HUDEP-2 (cell line): Measurements from ENCODE around the gene ZBTB1.
A peak's percentile ranks its signal among the peaks of the same experiment; 100 is the strongest.
"Not testable (repeated sequence)": the region's sequence is repeated elsewhere in the genome, so short reads cannot be mapped to it uniquely, and the experiment has no call there.

ENCODE experiments used
- DNase-seq, 76 experiments: peaks; one replicate each; lab custom pipeline; 2025; ENCODE audit not compliant: unreplicated experiment in 76 of 76; lab: John Stamatoyannopoulos, UW

The ZBTB1 gene

GRCh38 chr14:64496764-64497163, 7.8 kb upstream of the ZBTB1 start:
- no peak for DNase-seq

GRCh38 chr14:64500088-64500487, 4.5 kb upstream of the ZBTB1 start:
- DNase-seq = no peak

- no peak for DNase-seq
These were observed 3.0 kb upstream of the ZBTB1 start for GRCh38 chr14:64501411-64502171.

GRCh38 chr14:64502456-64502855, 2.1 kb upstream of the ZBTB1 start:
- DNase-seq = no peak

- peak in 22 of 76 experiments; percentile 1 to 56 (median 33) for DNase-seq
These were observed 1.6 kb upstream of the ZBTB1 start for GRCh38 chr14:64502887-64503433.

GRCh38 chr14:64503434-64504309, 898 bp upstream of the ZBTB1 start, which contains the start of gene ZBTB25:
Gene ZBTB25 (minus strand): TSS chr14:64503838. CDS start chr14:64490533, 13,305 bp downstream.
- DNase-seq = peak in 75 of 76 experiments; percentile 22 to 88 (median 76)

- peak in 72 of 76 experiments; percentile 24 to 89 (median 76) for DNase-seq
These were observed 576 bp downstream of the ZBTB1 start for GRCh38 chr14:64504897-64505794.

GRCh38 chr14:64506721-64507120, 2.2 kb downstream of the ZBTB1 start:
- DNase-seq = no peak

GRCh38 chr14:64507376-64508156, 3.0 kb downstream of the ZBTB1 start:
- DNase-seq = peak in 2 of 76 experiments; percentile 5 to 9

- DNase-seq = peak in 2 of 76 experiments; percentile 17
These were observed 3.7 kb downstream of the ZBTB1 start for GRCh38 chr14:64508215-64508776.

- DNase-seq = no peak
These were observed 4.5 kb downstream of the ZBTB1 start for GRCh38 chr14:64509036-64509435.

GRCh38 chr14:64510825-64511671, 6.5 kb downstream of the ZBTB1 start:
- DNase-seq = peak in 50 of 76 experiments; percentile 3 to 67 (median 37)

- no peak for DNase-seq
These were observed 8.7 kb downstream of the ZBTB1 start for GRCh38 chr14:64513271-64513670.

GRCh38 chr14:64515053-64515452, 10.5 kb downstream of the ZBTB1 start:
- no peak for DNase-seq

- DNase-seq = no peak
These were observed 12.4 kb downstream of the ZBTB1 start for GRCh38 chr14:64516969-64517368.

GRCh38 chr14:64517667-64518066, 13.1 kb downstream of the ZBTB1 start:
- not testable (repeated sequence) for DNase-seq

- no peak for DNase-seq
These were observed 13.7 kb downstream of the ZBTB1 start for GRCh38 chr14:64518229-64518628.

GRCh38 chr14:64520699-64521098, 16.1 kb downstream of the ZBTB1 start:
- no peak for DNase-seq
